Neural progenitor cell (in vitro differentiated cells): ENCODE data around the gene REV3L. TPM values are rescaled to one million over a fixed set of nuclear protein-coding genes. Genes with fewer than 3 reads are reported as not detected.

Experiments
- DNase-seq: peaks from one replicate; pipeline ENCODE4 v3.0.0-alpha.2; 2016; ENCODE audit warnings: low spot score
- H2AFZ ChIP-seq: fragments of 200-600 bp; sonication (generic); replicated peaks from 2 replicates; pipeline ENCODE4 v1.6.1; 2016; ENCODE audit warnings: antibody characterized with exemption
- H3F3A ChIP-seq: fragments of 200-600 bp; sonication (generic); 2 replicates; pipeline ENCODE4 v1.6.1; 2016; ENCODE audit warnings: antibody characterized with exemption, low read depth
- H3K27ac ChIP-seq: fragments of 200-600 bp; sonication (generic); 2 replicates; pipeline ENCODE4 v1.5.1; 2016; ENCODE audit warnings: mild to moderate bottlenecking
- H3K27me3 ChIP-seq: fragments of 200-600 bp; sonication (generic); 2 replicates; pipeline ENCODE4 v1.6.1; 2016; ENCODE audit warnings: mild to moderate bottlenecking, moderate library complexity
- H3K36me3 ChIP-seq: fragments of 200-600 bp; sonication (generic); 2 replicates; pipeline ENCODE4 v1.5.1; 2016
- H3K4me1 ChIP-seq: fragments of 200-600 bp; sonication (generic); 2 replicates; pipeline ENCODE4 v1.6.1; 2016; ENCODE audit warnings: mixed run types
- H3K4me2 ChIP-seq: fragments of 200-600 bp; sonication (generic); 2 replicates; pipeline ENCODE4 v1.6.1; 2016
- H3K4me3 ChIP-seq: fragments of 200-600 bp; sonication (generic); 2 replicates; pipeline ENCODE4 v1.5.1; 2016
- H3K79me2 ChIP-seq: fragments of 200-600 bp; sonication (generic); 2 replicates; pipeline ENCODE4 v1.6.1; 2016; ENCODE audit warnings: low read depth
- H3K9ac ChIP-seq: fragments of 200-600 bp; sonication (generic); 2 replicates; pipeline ENCODE4 v1.6.1; 2016
- H3K9me3 ChIP-seq: fragments of 200-600 bp; sonication (generic); 2 replicates; pipeline ENCODE4 v1.5.1; 2016; ENCODE audit warnings: low read depth
- H4K20me1 ChIP-seq: fragments of 200-600 bp; sonication (generic); 2 replicates; pipeline ENCODE4 v1.6.1; 2016; ENCODE audit warnings: low read depth
- H3K27ac Mint-ChIP-seq: 3 replicates; pipeline ENCODE4 v1.8.0; 2021; ENCODE audit warnings: mixed read lengths
- H3K27me3 Mint-ChIP-seq: 2 replicates; pipeline ENCODE4 v1.8.0; 2022; ENCODE audit warnings: low read depth, mild to moderate bottlenecking, inconsistent platforms, moderate library complexity, mixed read lengths; ENCODE audit not compliant: insufficient read depth
- H3K36me3 Mint-ChIP-seq: 3 replicates; pipeline ENCODE4 v1.8.0; 2021; ENCODE audit warnings: mixed read lengths
- H3K4me1 Mint-ChIP-seq: 3 replicates; pipeline ENCODE4 v1.8.0; 2021; ENCODE audit warnings: mixed read lengths
- H3K4me3 Mint-ChIP-seq: 3 replicates; pipeline ENCODE4 v1.8.0; 2021; ENCODE audit warnings: mild to moderate bottlenecking, moderate library complexity, mixed read lengths
- H3K9me3 Mint-ChIP-seq: 3 replicates; pipeline ENCODE4 v1.8.0; 2020; ENCODE audit warnings: mixed read lengths
- EZH2 ChIP-seq: fragments of 200-600 bp; sonication (generic); IDR thresholded peaks from 2 replicates; pipeline ENCODE4 v1.6.1; 2017; ENCODE audit warnings: antibody characterized with exemption, mild to moderate bottlenecking, moderate library complexity
- EZH2phosphoT487 ChIP-seq: fragments of 200-600 bp; sonication (generic); IDR thresholded peaks from 2 replicates; pipeline ENCODE4 v1.6.1; 2017; ENCODE audit warnings: antibody characterized with exemption
- total RNA-seq: library from RNA; depleted of rRNA; stranded (reverse); fragments of >200 nt; gene quantifications from 2 replicates; pipeline ENCODE4 v1.2.3, GENCODE V29; 2015; ENCODE audit warnings: low replicate concordance
- TF ChIP-seq, protein P1 (sequence below): fragments of 200-600 bp; sonication (generic); IDR thresholded peaks from 2 replicates; pipeline ENCODE4 v1.5.1; 2017; ENCODE audit warnings: antibody characterized with exemption, mild to moderate bottlenecking

Gene REV3L
- total RNA-seq, 1 donor from 2014 or later: 23.5 TPM

DNA sequence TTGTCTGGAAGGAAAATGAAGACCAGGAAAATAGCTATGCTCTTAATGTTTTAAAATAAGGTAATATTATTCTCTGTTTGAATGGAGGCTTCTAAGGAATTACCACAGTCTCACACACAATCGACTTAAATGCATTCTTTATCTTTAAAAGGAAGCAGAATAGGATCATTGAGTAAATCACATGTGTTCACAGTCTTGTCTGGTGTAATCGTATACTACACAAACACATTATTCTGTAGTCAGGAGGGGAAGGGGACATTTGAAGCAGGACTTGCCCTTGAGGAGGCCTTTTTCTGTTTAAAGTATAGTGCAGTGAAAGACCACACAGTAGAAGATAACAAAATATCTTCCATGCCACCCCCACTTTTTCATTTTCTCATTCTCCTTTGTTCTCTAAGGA is 20.6 kb upstream of the REV3L start:
- Histone ChIP-seq H4K20me1 (peaks cover 39% of the 10 kb centered on the region), H3K4me3 (no peak overlapping the region), H3K4me1 (peaks cover 47% of the 10 kb centered on the region), H3K27me3 (no peaks in the 10 kb centered on the region), H3F3A (peaks cover 29% of the 10 kb centered on the region), H3K9me3 (no peaks in the 10 kb centered on the region), H3K27ac (peak overlapping the region; percentile 17), H3K79me2 (peaks cover 91% of the 10 kb centered on the region), H3K36me3 (no peaks in the 10 kb centered on the region), H3K9ac (no peak overlapping the region), H2AFZ (no peak overlapping the region), H3K4me2 (peak overlapping the region; percentile 57)
- peak overlapping the region; percentile 85 for H3K27ac Mint-ChIP-seq
- peaks cover 4% of the 10 kb centered on the region for H3K27me3 Mint-ChIP-seq
- peaks cover 15% of the 10 kb centered on the region for H3K36me3 Mint-ChIP-seq
- peaks cover 24% of the 10 kb centered on the region for H3K4me1 Mint-ChIP-seq
- TF ChIP-seq, protein P1, sequence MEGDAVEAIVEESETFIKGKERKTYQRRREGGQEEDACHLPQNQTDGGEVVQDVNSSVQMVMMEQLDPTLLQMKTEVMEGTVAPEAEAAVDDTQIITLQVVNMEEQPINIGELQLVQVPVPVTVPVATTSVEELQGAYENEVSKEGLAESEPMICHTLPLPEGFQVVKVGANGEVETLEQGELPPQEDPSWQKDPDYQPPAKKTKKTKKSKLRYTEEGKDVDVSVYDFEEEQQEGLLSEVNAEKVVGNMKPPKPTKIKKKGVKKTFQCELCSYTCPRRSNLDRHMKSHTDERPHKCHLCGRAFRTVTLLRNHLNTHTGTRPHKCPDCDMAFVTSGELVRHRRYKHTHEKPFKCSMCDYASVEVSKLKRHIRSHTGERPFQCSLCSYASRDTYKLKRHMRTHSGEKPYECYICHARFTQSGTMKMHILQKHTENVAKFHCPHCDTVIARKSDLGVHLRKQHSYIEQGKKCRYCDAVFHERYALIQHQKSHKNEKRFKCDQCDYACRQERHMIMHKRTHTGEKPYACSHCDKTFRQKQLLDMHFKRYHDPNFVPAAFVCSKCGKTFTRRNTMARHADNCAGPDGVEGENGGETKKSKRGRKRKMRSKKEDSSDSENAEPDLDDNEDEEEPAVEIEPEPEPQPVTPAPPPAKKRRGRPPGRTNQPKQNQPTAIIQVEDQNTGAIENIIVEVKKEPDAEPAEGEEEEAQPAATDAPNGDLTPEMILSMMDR: no peak
- TF ChIP-seq EZH2 (no peak), EZH2phosphoT487 (no peak)
- no peak for DNase-seq
- H3K9me3 Mint-ChIP-seq: peaks cover 10% of the 10 kb centered on the region
- no peak overlapping the region for H3K4me3 Mint-ChIP-seq

DNA sequence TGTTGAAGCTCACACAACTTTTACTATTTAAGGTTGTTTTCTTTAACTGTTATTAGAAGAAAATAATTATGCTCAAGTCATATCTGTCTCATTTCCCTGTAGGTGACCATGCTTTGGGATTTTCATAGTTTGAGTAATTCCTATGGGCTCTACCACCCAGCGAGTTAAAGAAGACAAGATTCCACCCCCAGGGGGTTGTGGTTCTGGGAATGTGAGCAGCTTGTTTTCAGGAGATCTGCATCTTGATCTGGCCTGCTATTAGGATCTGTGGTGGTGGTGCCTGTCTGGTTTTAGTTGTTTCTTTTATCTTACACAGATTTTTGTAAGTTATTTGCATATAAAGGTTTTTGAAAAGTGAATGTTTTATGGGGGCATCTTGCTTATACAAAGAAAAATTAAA is 20.2 kb upstream of the REV3L start:
- H3K27ac ChIP-seq: peak overlapping the region; percentile 17
- no peaks in the 10 kb centered on the region for H3K36me3 ChIP-seq
- no peak overlapping the region for H3K4me3 ChIP-seq
- DNase-seq: peak; percentile 58
- peaks cover 24% of the 10 kb centered on the region for H3K4me1 Mint-ChIP-seq
- H3K9ac ChIP-seq: no peak overlapping the region
- peaks cover 10% of the 10 kb centered on the region for H3K9me3 Mint-ChIP-seq
- peaks cover 94% of the 10 kb centered on the region for H3K79me2 ChIP-seq
- H3K9me3 ChIP-seq: no peaks in the 10 kb centered on the region
- H3K27me3 Mint-ChIP-seq: peaks cover 4% of the 10 kb centered on the region
- H4K20me1 ChIP-seq: peaks cover 39% of the 10 kb centered on the region
- H3K4me1 ChIP-seq: peaks cover 47% of the 10 kb centered on the region
- peak overlapping the region; percentile 22 for H3K27ac Mint-ChIP-seq
- no peak overlapping the region for H2AFZ ChIP-seq
- no peaks in the 10 kb centered on the region for H3K27me3 ChIP-seq
- no peak overlapping the region for H3K4me3 Mint-ChIP-seq
- H3F3A ChIP-seq: peaks cover 29% of the 10 kb centered on the region
- TF ChIP-seq, protein P1: no peak
- TF ChIP-seq EZH2 (no peak), EZH2phosphoT487 (no peak)
- peaks cover 15% of the 10 kb centered on the region for H3K36me3 Mint-ChIP-seq
- H3K4me2 ChIP-seq: peak overlapping the region; percentile 57

DNA sequence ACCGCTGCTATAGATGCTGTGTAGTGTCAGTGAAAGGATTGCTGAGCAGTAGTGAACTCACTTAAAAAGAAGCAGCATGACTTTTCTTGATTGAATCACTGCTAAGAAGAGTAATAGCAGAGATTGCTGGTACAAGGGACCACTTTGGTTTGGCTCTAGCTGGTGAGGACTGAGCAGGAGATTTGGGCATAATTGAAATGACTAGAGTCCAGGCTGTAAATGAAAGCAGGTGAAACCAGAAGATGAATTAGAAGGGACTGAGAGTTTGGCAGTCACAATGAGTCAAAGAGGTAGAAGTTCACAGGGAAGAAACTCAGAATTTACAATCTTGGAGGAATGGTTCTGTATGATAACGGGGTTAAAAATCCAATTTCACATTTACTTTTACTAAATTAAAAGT is 19.1 kb upstream of the REV3L start:
- H3K27ac Mint-ChIP-seq: no peak overlapping the region

More for the DNA sequence above, 19.1 kb upstream of the REV3L start:
- no peak for DNase-seq
- peaks cover 92% of the 10 kb centered on the region for H3K79me2 ChIP-seq
- peaks cover 12% of the 10 kb centered on the region for H3K36me3 Mint-ChIP-seq
- H2AFZ ChIP-seq: no peak overlapping the region
- H3K9ac ChIP-seq: no peak overlapping the region
- H3K9me3 Mint-ChIP-seq: peaks cover 10% of the 10 kb centered on the region
- peaks cover 4% of the 10 kb centered on the region for H3K27me3 Mint-ChIP-seq
- peaks cover 24% of the 10 kb centered on the region for H3K4me1 Mint-ChIP-seq
- H3K4me3 ChIP-seq: no peak overlapping the region
- peaks cover 44% of the 10 kb centered on the region for H3K4me1 ChIP-seq
- no peak overlapping the region for H3K27ac ChIP-seq
- H4K20me1 ChIP-seq: peaks cover 39% of the 10 kb centered on the region
- H3K4me3 Mint-ChIP-seq: no peak overlapping the region
- no peaks in the 10 kb centered on the region for H3K27me3 ChIP-seq
- TF ChIP-seq EZH2phosphoT487: no peak
- no peak for TF ChIP-seq EZH2
- TF ChIP-seq, protein P1: no peak
- H3K4me2 ChIP-seq: no peak overlapping the region
- H3F3A ChIP-seq: peaks cover 29% of the 10 kb centered on the region
- H3K36me3 ChIP-seq: no peaks in the 10 kb centered on the region
- no peaks in the 10 kb centered on the region for H3K9me3 ChIP-seq
